Measurements from ENCODE around the gene F12. TPM values are rescaled to one million over a fixed set of nuclear protein-coding genes. Genes with fewer than 3 reads are reported as not detected.

The F12 gene
- total and polyA plus RNA-seq, 2 of the 8 experiments (the other 6 are each of a cell fraction or from before 2014, with no cell fraction given), result 6.5 to 7.8 TPM

- TF ChIP-seq KDM5A (IDR thresholded peaks at IDR 0.05; ENCODE audit: low read length), result no peak
- TF ChIP-seq JUN (IDR thresholded peaks at IDR 0.05; ENCODE audit: low read depth, low read length), result no peak
- no peak for TF ChIP-seq POLR2AphosphoS5 (IDR thresholded peaks at IDR 0.05; ENCODE audit: low read depth, low read length)
- TF ChIP-seq EGR1 (IDR thresholded peaks at IDR 0.05; ENCODE audit: borderline replicate concordance, low read depth, low read length), result no peak
- no peak for TF ChIP-seq RXRA (IDR thresholded peaks at IDR 0.05; ENCODE audit: insufficient read depth, low read depth, low read length)
- TF ChIP-seq SP1 (IDR thresholded peaks at IDR 0.05; ENCODE audit: low read depth, low read length), result no peak
- no peak for TF ChIP-seq MAFK (IDR thresholded peaks at IDR 0.05; ENCODE audit: low read depth, low read length)
- TF ChIP-seq CHD7 (IDR thresholded peaks at IDR 0.05; ENCODE audit: insufficient replicate concordance, low read length), result no peak
- TF ChIP-seq EZH2 (IDR thresholded peaks at IDR 0.05; ENCODE audit: low read depth, low read length, severe bottlenecking), result no peak
Measured at GRCh38 chr5:177386542-177386941, 22.8 kb downstream of the F12 start (continued).
